Caco-2 (cell line): Measurements from ENCODE around the gene ATP9A. TPM values are rescaled to one million over a fixed set of nuclear protein-coding genes. Genes with fewer than 3 reads are reported as not detected.

Source experiments
- BruUV-seq: library from RNA; stranded (reverse); fragments of 400-500 nt; replicated peaks from 2 replicates; lab custom pipeline; 2021; lab: Mats Ljungman, UMichigan
- CTCF ChIA-PET: fragments of 300-600 bp; sonication (Branson Sonifier 250); formaldehyde crosslinking; loops from one replicate; lab custom pipeline; 2022; ENCODE audit warnings: antibody characterized with exemption; lab: Charles Lee
- POLR2A ChIA-PET: fragments of 300-600 bp; sonication (Branson Sonifier 250); formaldehyde crosslinking; loops from one replicate; lab custom pipeline; 2022; ENCODE audit warnings: antibody characterized with exemption; lab: Charles Lee
- DNase-seq, 2 experiments: peaks; one replicate each; pipeline versions ENCODE4 v3.0.0 to v3.0.0-alpha.2; 2020 to 2022
- H3K27me3 ChIP-seq: replicated peaks from 2 replicates; pipeline ENCODE4 v1.6.0; 2011; ENCODE audit warnings: low read length; ENCODE audit not compliant: control insufficient read depth, insufficient read depth
- H3K36me3 ChIP-seq: 2 replicates; pipeline ENCODE4 v1.5.1; 2011; ENCODE audit warnings: low read length; ENCODE audit not compliant: control insufficient read depth, insufficient read depth
- H3K4me1 ChIP-seq: fragments of 250-450 bp; sonication (Bioruptor Pico); 2 replicates; pipeline ENCODE4 v1.5.1; 2020; ENCODE audit warnings: mild to moderate bottlenecking
- H3K4me3 ChIP-seq: 2 replicates; pipeline ENCODE4 v1.5.1; 2011; ENCODE audit warnings: low read depth, mild to moderate bottlenecking, control low read depth, low read length
- H3K9me3 ChIP-seq: fragments of 250-450 bp; sonication (Bioruptor Pico); 2 replicates; pipeline ENCODE4 v1.5.1; 2020; ENCODE audit warnings: mild to moderate bottlenecking, moderate library complexity
- H3K27ac Mint-ChIP-seq: one replicate; pipeline ENCODE4 v1.8.0; 2022; ENCODE audit warnings: mixed read lengths; ENCODE audit not compliant: unreplicated experiment
- H3K27me3 Mint-ChIP-seq: one replicate; pipeline ENCODE4 v1.8.0; 2022; ENCODE audit warnings: mixed read lengths; ENCODE audit not compliant: insufficient read depth, unreplicated experiment
- H3K36me3 Mint-ChIP-seq: one replicate; pipeline ENCODE4 v1.8.0; 2022; ENCODE audit warnings: mild to moderate bottlenecking, mixed read lengths; ENCODE audit not compliant: insufficient read depth, unreplicated experiment
- H3K4me1 Mint-ChIP-seq: one replicate; pipeline ENCODE4 v1.8.0; 2022; ENCODE audit warnings: low read depth, mixed read lengths; ENCODE audit not compliant: unreplicated experiment
- H3K4me3 Mint-ChIP-seq: one replicate; pipeline ENCODE4 v1.8.0; 2022; ENCODE audit warnings: mild to moderate bottlenecking, moderate library complexity, mixed read lengths; ENCODE audit not compliant: unreplicated experiment
- H3K9me3 Mint-ChIP-seq: one replicate; pipeline ENCODE4 v1.8.0; 2022; ENCODE audit warnings: mixed read lengths; ENCODE audit not compliant: unreplicated experiment
- intact Hi-C: fragments of 100-400 bp; cut with micrococcal nuclease; formaldehyde crosslinking; loops from one replicate; pipeline ENCODE4 v1.10.0; 2022; ENCODE audit not compliant: unreplicated experiment
- total RNA-seq: library from RNA; stranded (reverse); gene quantifications from 2 replicates; pipeline ENCODE4 v1.2.3, GENCODE V29; 2022
- TF ChIP-seq, protein P1 (sequence below), 2 experiments: fragments of 200-600 bp in 1 of 2; IDR thresholded peaks; 1 replicate in 1 of 2; 2 replicates in 1 of 2; pipeline versions ENCODE4 v1.5.1 to v1.8.0; 2011 to 2022; ENCODE audit warnings: antibody characterized with exemption in 1 of 2, control low read depth in 1 of 2, inconsistent platforms in 1 of 2, low read depth in 1 of 2, low read length in 1 of 2, mild to moderate bottlenecking in 1 of 2, moderate library complexity in 1 of 2; ENCODE audit not compliant: insufficient read depth in 1 of 2, severe bottlenecking in 1 of 2, unreplicated experiment in 1 of 2

Gene ATP9A
- total RNA-seq, 1 experiment from 2014 or later, result 102 TPM

- peaks cover 22% of the 10 kb centered on the region for H3K36me3 Mint-ChIP-seq
- Histone ChIP-seq H3K36me3 (peaks cover 8% of the 10 kb centered on the region; the same call in 1 of the 2 replicates), H3K9me3 (no peaks in the 10 kb centered on the region), H3K27me3 (no peaks in the 10 kb centered on the region), H3K4me1 (no peaks in the 10 kb centered on the region), H3K4me3 (no peak overlapping the region)
- CTCF ChIA-PET, result interaction anchor here (0.7 kb wide), 1 partner anchor 56 kb away, joined by 3 read pairs; no protein-coding TSS in a partner anchor
- no peaks in the 10 kb centered on the region for H3K27me3 Mint-ChIP-seq
- H3K4me1 Mint-ChIP-seq, result no peaks in the 10 kb centered on the region
- no TSS peak for BruUV-seq
- H3K4me3 Mint-ChIP-seq, result no peak overlapping the region
- no peak for DNase-seq
- POLR2A ChIA-PET, result no interaction called here
- no peaks in the 10 kb centered on the region for H3K9me3 Mint-ChIP-seq
- TF ChIP-seq, protein P1, sequence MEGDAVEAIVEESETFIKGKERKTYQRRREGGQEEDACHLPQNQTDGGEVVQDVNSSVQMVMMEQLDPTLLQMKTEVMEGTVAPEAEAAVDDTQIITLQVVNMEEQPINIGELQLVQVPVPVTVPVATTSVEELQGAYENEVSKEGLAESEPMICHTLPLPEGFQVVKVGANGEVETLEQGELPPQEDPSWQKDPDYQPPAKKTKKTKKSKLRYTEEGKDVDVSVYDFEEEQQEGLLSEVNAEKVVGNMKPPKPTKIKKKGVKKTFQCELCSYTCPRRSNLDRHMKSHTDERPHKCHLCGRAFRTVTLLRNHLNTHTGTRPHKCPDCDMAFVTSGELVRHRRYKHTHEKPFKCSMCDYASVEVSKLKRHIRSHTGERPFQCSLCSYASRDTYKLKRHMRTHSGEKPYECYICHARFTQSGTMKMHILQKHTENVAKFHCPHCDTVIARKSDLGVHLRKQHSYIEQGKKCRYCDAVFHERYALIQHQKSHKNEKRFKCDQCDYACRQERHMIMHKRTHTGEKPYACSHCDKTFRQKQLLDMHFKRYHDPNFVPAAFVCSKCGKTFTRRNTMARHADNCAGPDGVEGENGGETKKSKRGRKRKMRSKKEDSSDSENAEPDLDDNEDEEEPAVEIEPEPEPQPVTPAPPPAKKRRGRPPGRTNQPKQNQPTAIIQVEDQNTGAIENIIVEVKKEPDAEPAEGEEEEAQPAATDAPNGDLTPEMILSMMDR (IDR thresholded peaks at IDR 0.05; ENCODE audit: insufficient read depth in 1 of 2, low read depth in 1 of 2, low read length in 1 of 2, severe bottlenecking in 1 of 2, unreplicated experiment in 1 of 2), result no peak
- H3K27ac Mint-ChIP-seq, result no peak overlapping the region
- intact Hi-C loops, result no loop called here
Measured at GRCh38 chr20:51680067-51680749, 88.0 kb downstream of the ATP9A start.

DNA sequence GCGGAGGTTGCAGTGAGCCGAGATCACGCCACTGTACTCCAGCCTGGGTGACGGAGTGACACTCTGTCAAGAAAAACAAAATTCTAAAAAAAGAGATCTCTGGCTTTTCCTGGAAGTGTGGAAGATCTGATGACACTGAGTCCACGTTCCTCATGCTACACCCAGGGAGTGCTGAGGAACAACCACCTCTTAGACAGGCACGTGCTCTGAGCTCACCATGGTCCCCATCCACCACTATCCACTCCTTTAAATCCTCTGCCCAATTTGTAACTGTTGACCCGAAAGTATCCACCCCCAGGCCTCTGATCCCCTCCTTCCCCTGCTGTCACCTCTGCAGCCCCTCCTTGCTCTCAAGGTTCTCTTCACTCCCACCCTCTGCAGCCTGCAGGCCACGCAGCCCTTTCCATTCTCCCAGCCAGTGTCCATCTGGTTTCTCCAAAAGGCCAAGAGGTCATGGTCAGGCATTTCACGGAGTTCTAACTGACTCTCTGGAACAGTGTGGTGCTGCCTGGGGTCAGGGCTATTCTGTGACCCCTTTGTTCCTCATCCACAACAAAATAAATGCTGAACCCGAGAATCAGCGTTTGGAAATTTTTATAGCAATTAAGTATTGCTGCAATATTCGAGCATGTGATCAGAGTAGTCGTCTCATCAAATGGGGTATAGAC lies 88.8 kb downstream of the ATP9A start:
- Histone ChIP-seq H3K36me3 (peaks cover 8% of the 10 kb centered on the region; the same call in 1 of the 2 replicates), H3K4me1 (no peaks in the 10 kb centered on the region), H3K27me3 (no peaks in the 10 kb centered on the region), H3K9me3 (no peaks in the 10 kb centered on the region), H3K4me3 (no peak overlapping the region)
- ChIA-PET CTCF (interaction anchor here (0.6 kb wide), 1 partner anchor 159 kb away, joined by 4 read pairs; no protein-coding TSS in a partner anchor), POLR2A (no interaction called here)
- intact Hi-C loops, result no loop called here
- Mint-ChIP-seq H3K9me3 (no peaks in the 10 kb centered on the region), H3K27me3 (no peaks in the 10 kb centered on the region), H3K36me3 (peaks cover 20% of the 10 kb centered on the region), H3K27ac (no peak overlapping the region), H3K4me1 (no peaks in the 10 kb centered on the region), H3K4me3 (no peak overlapping the region)
- no peak for DNase-seq
- no TSS peak for BruUV-seq
- TF ChIP-seq, protein P1 (IDR thresholded peaks at IDR 0.05; ENCODE audit: insufficient read depth in 1 of 2, low read depth in 1 of 2, low read length in 1 of 2, severe bottlenecking in 1 of 2, unreplicated experiment in 1 of 2), result no peak

- intact Hi-C loops, result no loop called here
- BruUV-seq, result no TSS peak
- Mint-ChIP-seq H3K36me3 (peaks cover 31% of the 10 kb centered on the region), H3K9me3 (no peaks in the 10 kb centered on the region), H3K27ac (no peak overlapping the region), H3K27me3 (no peaks in the 10 kb centered on the region), H3K4me3 (no peak overlapping the region), H3K4me1 (no peaks in the 10 kb centered on the region)
- Histone ChIP-seq H3K9me3 (no peaks in the 10 kb centered on the region), H3K27me3 (no peaks in the 10 kb centered on the region), H3K4me3 (no peak overlapping the region), H3K36me3 (peaks cover 10% of the 10 kb centered on the region), H3K4me1 (no peaks in the 10 kb centered on the region)
- TF ChIP-seq, protein P1 (IDR thresholded peaks at IDR 0.05; ENCODE audit: insufficient read depth in 1 of 2, low read depth in 1 of 2, low read length in 1 of 2, severe bottlenecking in 1 of 2, unreplicated experiment in 1 of 2), result no peak
- DNase-seq, result no peak
- POLR2A ChIA-PET, result no interaction called here
- CTCF ChIA-PET, result no interaction called here
Measured at GRCh38 chr20:51678026-51678697, 90.0 kb downstream of the ATP9A start.
